Measurements from ENCODE around the gene HAPLN3. TPM values are rescaled to one million over a fixed set of nuclear protein-coding genes. Genes with fewer than 3 reads are reported as not detected.
A peak's percentile ranks its signal among the peaks of the same experiment; 100 is the strongest.

The HAPLN3 gene
- total RNA-seq, 1 donor from 2014 or later: 189 TPM

- no peak overlapping the region for H3K4me3 ChIP-seq
- H3K9me3 ChIP-seq: no peaks in the 10 kb centered on the region
- intact Hi-C loops (cut with DNase I): loop anchor here (1.0 kb wide), 2 partner anchors 86 to 177 kb away; no protein-coding TSS in a partner anchor
- peaks cover 0 to 7% of the 10 kb centered on the region in 2 donors for H3K36me3 ChIP-seq
- peaks cover 0 to 16% of the 10 kb centered on the region in 2 donors for H3K4me1 ChIP-seq
- peak overlapping the region; percentile 74 to 82 for H3K27ac ChIP-seq
- DNase-seq (ENCODE audit: low spot score in 2 of 2): peak; percentile 15 to 85
- peak; percentile 79 to 90 (median 88) for TF ChIP-seq CTCF (IDR thresholded peaks at IDR 0.05)
- no peaks in the 10 kb centered on the region for H3K27me3 ChIP-seq
Measured at GRCh38 chr15:88834211-88834812, 61.0 kb downstream of the HAPLN3 start.

GRCh38 chr15:88833731-88834100, 61.6 kb downstream of the HAPLN3 start:
- peak overlapping the region; percentile 74 to 82 for H3K27ac ChIP-seq

GRCh38 chr15:88832820-88833730, 62.3 kb downstream of the HAPLN3 start:
- H3K27ac ChIP-seq: peak overlapping the region; percentile 74 to 82
- intact Hi-C loops (cut with DNase I): no loop called here
- TF ChIP-seq CTCF (IDR thresholded peaks at IDR 0.05): no peak

More at GRCh38 chr15:88833731-88834100, 61.6 kb downstream of the HAPLN3 start:
- Histone ChIP-seq H3K4me3 (no peak overlapping the region), H3K27me3 (no peaks in the 10 kb centered on the region), H3K36me3 (peaks cover 0 to 7% of the 10 kb centered on the region in 2 donors), H3K4me1 (peaks cover 0 to 16% of the 10 kb centered on the region in 2 donors), H3K9me3 (no peaks in the 10 kb centered on the region)
- DNase-seq (ENCODE audit: low spot score in 2 of 2): no peak
- TF ChIP-seq CTCF (IDR thresholded peaks at IDR 0.05): no peak
- intact Hi-C loops (cut with DNase I): loop anchor here (1.0 kb wide), 2 partner anchors 85 to 176 kb away; no protein-coding TSS in a partner anchor

GRCh38 chr15:88830016-88830415, 65.3 kb downstream of the HAPLN3 start:
- Histone ChIP-seq H3K27me3 (no peaks in the 10 kb centered on the region), H3K9me3 (no peaks in the 10 kb centered on the region), H3K4me1 (peaks cover 0 to 16% of the 10 kb centered on the region in 2 donors), H3K36me3 (no peaks in the 10 kb centered on the region), H3K27ac (no peak overlapping the region), H3K4me3 (no peak overlapping the region)
- TF ChIP-seq CTCF (IDR thresholded peaks at IDR 0.05): no peak
- no peak for DNase-seq (ENCODE audit: low spot score in 2 of 2)
- intact Hi-C loops (cut with DNase I): no loop called here

More at GRCh38 chr15:88832820-88833730, 62.3 kb downstream of the HAPLN3 start:
- no peaks in the 10 kb centered on the region for H3K27me3 ChIP-seq
- H3K4me3 ChIP-seq: no peak overlapping the region
- H3K36me3 ChIP-seq: peaks cover 0 to under 1% of the 10 kb centered on the region in 2 donors
- peaks cover 0 to 16% of the 10 kb centered on the region in 2 donors for H3K4me1 ChIP-seq
- no peak for DNase-seq (ENCODE audit: low spot score in 2 of 2)
- no peaks in the 10 kb centered on the region for H3K9me3 ChIP-seq

GRCh38 chr15:88828791-88829190, 66.6 kb downstream of the HAPLN3 start:
- H3K27me3 ChIP-seq: no peaks in the 10 kb centered on the region
- intact Hi-C loops (cut with DNase I): no loop called here

More at GRCh38 chr15:88828791-88829190, 66.6 kb downstream of the HAPLN3 start:
- Histone ChIP-seq H3K4me3 (no peak overlapping the region), H3K9me3 (no peaks in the 10 kb centered on the region), H3K4me1 (peaks cover 0 to 10% of the 10 kb centered on the region in 2 donors), H3K27ac (no peak overlapping the region), H3K36me3 (no peaks in the 10 kb centered on the region)
- no peak for DNase-seq (ENCODE audit: low spot score in 2 of 2)
- TF ChIP-seq CTCF (IDR thresholded peaks at IDR 0.05): no peak

Other genes starting within 250 kb of the HAPLN3 start
- 113 TPM for gene ACAN, start 92.1 kb downstream of the HAPLN3 start, total RNA-seq
- 1,738 TPM for gene MFGE8, start 17.8 kb upstream of the HAPLN3 start, total RNA-seq
- 228 TPM for gene ABHD2, start 192.9 kb upstream of the HAPLN3 start, total RNA-seq